HG03558 (cell line): ENCODE measurements around the gene GAS2L3.
"Not testable (repeated sequence)": the region's sequence is repeated elsewhere in the genome, so short reads cannot be mapped to it uniquely, and the experiment has no call there.

Experiments used
- ATAC-seq: cut with Tn5 transposase; IDR thresholded peaks from one replicate; pipeline ENCODE4 v1.9.1; 2021; ENCODE audit warnings: moderate number of reproducible peaks; ENCODE audit not compliant: unreplicated experiment; ENCODE audit errors: extremely low read depth

Gene GAS2L3

DNA sequence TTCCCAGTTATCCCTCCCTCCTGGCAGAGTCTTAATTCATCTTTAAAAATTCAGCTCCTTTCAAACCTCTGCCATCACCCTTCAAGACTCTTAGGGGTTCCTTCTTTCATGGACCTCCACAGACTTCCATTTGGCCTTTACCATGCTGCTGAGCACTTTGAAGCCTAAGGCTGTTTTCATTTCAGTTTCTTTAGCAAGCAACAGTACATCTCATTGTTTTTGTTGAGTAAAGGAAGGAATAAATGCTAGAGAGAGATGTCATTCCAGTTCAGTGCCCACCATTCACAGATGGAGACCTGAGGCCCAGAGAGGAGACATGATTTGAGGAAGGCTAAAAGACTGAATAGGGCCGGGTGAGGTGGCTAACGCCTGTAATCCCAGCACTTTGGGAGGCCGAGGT lies 1.3 kb upstream of the GAS2L3 start:
- no peak for ATAC-seq

- no peak for ATAC-seq
Observed at GRCh38 chr12:100574187-100575074, 947 bp downstream of the GAS2L3 start.

- ATAC-seq = no peak
Observed at GRCh38 chr12:100576331-100577036, 3.0 kb downstream of the GAS2L3 start.

DNA sequence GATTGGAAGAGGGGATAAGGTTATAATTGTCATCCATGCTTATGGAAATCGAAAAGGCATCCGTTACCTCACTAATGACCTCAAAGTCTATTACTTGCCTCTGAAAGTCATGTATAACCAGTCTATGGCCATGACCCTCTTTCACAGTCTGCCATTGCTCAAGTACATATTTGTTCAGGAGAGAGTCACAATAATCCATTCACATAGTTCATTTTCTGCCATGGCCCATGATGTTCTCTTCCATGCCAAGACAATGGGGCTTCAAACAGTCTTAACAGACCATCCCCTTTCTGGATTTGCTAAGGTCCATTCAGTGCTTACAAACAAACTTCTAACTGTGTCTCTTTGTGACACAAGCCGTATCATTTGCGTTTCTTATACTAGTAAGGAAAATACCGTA lies 5.4 kb downstream of the GAS2L3 start:
- ATAC-seq = no peak

DNA sequence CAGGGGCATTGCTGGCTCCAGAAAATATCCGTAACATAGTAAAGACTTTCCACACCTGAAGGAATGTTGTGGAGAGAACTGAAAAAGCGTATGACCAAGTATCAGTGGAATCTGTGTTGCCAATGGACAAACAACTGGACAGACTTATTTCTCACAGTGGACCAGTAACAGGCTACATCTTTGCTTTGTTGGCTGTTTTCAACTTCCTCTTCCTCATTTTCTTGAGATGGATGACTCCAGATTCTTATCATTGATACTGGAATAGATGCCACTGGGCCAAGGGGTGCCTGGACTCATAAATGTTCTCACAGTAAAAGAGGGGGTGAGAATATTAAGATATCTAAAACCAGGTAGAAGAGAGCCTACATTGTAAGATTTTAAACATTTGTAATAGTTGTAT lies 6.4 kb downstream of the GAS2L3 start:
- ATAC-seq = no peak

- ATAC-seq = no peak
Observed at GRCh38 chr12:100584256-100584655, 10.8 kb downstream of the GAS2L3 start.

- ATAC-seq = no peak
Observed at GRCh38 chr12:100591979-100592378, 18.5 kb downstream of the GAS2L3 start.

DNA sequence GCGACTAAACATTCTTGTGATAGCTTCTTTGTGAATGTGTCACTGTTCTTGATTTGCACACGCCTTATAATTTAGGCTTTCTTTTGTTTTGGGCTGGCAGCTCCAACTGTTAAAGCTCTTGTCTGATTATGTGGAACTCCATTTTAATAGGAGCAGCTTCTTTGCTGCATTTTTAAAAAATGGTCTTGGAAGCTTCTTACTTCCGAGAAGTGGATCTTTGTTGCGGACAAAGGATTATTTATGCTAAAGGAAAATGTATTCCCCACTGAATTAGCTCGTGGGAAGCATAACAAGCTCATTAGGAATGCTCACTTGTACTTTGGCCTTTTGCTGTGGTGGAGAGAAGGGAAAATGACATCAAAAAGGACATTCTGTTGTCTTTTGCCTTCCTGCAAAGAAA lies 20.0 kb downstream of the GAS2L3 start:
- no peak for ATAC-seq

DNA sequence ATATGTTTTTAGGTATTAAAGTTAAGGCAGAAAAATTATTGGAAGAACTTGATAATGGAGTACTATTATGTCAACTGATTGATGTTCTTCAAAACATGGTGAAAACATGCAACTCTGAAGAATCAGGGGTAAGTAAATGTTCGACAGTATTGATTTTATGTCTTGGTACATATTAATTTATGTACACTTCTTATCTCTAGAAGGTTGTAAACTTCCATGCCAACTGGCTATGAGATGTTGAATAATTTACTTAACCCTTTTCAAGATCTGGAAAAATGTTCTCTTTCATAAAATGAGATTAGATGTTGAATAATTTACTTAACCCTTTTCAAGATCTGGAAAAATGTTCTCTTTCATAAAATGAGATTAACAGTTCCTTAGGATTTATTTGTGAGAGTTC lies 28.1 kb downstream of the GAS2L3 start:
- no peak for ATAC-seq

DNA sequence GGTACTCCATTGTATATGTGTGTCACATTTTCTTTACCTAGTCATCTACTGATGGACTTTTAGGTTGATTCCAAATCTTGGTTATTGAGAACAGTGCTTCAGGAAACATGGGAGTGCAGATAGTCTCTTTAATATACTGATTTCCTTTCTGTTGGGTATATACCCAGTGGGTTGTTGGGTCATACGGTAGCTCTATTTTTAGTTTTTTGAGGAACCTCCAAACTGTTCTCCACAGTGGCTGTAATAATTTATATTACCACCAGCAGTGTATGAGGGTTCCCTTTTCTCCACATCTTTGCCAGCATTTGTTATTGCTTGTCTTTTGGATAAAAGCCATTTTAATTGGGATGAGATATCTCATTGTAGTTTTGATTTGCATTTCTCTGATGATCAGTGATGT lies 29.5 kb downstream of the GAS2L3 start:
- ATAC-seq = not testable (repeated sequence)

GRCh38 chr12:100608776-100609175 lies 35.3 kb downstream of the GAS2L3 start:
- ATAC-seq = no peak

GRCh38 chr12:100610666-100611430 lies 37.4 kb downstream of the GAS2L3 start:
- ATAC-seq = no peak

GRCh38 chr12:100612606-100613005 lies 39.1 kb downstream of the GAS2L3 start:
- ATAC-seq = no peak

- no peak for ATAC-seq
Observed at GRCh38 chr12:100624571-100624970, 51.1 kb downstream of the GAS2L3 start.

GRCh38 chr12:100632445-100632892 lies 59.0 kb downstream of the GAS2L3 start:
- no peak for ATAC-seq

DNA sequence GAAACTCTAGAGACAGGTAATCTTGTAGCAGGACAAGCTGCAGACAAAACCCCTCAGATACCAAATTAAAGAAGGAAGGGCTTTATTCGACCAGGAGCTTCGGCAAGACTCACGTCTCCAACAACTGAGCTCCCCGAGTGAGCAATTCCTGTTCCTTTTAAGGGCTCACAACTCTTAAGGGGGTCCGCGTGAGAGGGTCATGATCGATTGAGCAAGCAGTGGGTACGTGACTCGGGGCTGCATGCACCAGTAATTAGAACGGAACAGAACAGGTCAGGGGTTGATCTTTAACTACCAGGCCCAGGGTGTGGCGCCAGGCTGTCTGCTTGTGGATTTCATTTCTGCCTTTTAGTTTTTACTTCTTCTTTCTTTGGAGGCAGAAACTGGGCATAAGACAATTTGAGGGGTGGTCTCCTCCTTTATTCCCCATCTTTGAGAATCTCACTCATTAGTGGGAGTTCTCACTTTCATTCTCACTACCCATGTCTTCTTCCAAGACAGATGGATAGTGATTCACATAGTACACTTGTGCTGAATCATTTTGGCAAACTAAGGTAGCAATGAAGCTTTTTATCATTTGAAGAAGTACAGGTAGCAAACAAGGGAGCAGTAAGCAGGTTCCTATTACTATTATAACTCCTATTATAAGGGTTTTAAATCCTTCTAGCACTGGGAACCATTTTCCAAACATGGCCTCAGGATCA lies 59.8 kb downstream of the GAS2L3 start:
- not testable (repeated sequence) for ATAC-seq

DNA sequence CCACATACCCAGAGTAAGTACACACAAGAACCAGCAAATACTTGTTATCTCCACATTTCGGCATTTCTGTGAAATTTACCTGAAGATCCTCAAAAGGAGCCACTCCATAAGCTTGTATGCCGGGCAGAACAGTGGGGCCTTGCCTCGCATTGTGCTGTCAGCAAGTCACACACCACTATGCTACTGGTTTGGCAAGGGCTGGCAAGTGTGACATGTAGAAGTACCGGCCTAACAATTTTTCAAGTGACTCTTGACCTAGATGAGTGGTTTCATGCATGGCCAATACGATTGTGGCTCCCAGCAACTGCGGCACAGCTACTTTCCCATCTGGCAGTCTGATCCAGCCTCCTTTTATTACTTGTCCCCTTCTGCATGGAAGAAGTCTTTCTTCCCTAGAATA lies 69.8 kb downstream of the GAS2L3 start:
- ATAC-seq = no peak

DNA sequence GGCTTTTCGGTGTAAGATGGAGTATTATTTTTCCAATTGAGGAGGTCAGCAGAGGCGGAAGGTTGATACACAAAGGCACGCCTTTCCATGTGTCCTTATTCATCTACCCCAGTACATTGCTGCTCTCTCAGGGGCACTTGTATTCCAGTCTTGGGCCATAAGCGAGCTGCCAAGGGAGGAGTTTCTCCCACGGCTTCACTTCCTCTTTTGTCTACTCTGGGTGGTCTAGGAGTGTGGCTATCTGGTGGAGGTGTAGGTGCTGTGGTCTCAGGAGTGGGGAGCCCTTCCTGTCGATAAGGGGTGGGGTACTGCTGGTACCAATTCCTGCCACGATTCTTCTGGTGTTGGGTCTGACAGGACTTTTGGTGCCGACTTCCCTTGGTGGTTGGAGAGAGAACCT lies 73.4 kb downstream of the GAS2L3 start:
- no peak for ATAC-seq

DNA sequence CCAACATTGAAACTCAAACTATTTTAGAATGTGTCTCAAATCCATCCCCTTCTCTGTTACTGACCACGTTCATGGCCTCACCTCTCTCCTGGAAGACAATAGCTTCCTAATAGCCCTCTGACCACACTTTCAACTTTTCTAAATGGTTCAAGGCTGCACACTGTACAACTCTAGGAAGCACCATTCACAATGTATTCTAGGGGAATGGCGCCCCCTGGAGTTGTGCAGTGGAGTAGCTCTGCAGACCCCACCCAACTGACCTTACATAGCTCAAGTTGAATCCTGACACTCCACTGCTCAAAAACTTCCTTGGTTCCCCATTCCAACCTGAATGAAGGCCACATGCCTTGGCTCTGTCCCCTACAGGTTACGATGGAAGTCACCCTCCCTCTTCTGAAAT lies 77.6 kb downstream of the GAS2L3 start:
- no peak for ATAC-seq

DNA sequence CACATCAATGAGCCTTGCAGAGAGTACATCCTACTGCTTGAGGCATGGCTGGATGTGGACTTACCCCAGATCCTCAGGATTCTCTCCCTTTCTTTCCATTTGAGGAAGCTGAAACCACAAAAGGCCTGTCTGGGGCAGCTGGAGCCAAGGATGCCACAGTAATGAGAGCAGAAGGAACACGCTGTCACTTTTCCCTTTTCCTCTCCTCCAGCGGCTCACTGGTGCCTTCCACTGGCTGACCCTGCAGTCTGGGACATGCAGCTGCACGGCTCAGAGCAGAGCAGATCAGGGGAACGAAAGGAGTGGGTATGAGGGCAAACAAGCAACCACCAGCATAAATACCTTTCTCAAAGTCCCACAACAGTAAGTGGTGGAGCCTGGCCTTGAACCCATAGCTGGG lies 78.2 kb downstream of the GAS2L3 start:
- no peak for ATAC-seq
